ENCODE results near the gene AKAP7.

Gene AKAP7

DNA sequence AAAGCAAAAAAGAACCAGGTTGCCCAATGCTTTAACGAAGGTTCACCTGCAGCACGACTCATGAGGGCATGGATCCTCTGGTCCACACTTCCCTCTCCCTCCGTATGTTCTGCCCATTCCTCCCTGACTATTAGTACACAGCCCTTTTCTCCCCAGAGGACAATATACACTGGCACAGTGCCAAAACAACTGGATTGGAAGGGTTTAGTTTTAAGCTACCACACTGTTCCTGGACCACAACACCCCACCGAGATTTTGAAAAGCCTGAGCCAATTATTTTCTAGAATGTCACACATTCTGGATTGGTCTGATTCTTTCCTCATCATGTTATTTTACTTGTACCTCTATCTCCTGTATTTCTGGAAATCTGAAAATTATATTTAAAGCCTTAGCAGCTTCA is 2.9 kb upstream of the AKAP7 start:
- DNase-seq (ENCODE audit: low read depth in 2 of 2, low spot score in 1 of 2) = no peak

DNA sequence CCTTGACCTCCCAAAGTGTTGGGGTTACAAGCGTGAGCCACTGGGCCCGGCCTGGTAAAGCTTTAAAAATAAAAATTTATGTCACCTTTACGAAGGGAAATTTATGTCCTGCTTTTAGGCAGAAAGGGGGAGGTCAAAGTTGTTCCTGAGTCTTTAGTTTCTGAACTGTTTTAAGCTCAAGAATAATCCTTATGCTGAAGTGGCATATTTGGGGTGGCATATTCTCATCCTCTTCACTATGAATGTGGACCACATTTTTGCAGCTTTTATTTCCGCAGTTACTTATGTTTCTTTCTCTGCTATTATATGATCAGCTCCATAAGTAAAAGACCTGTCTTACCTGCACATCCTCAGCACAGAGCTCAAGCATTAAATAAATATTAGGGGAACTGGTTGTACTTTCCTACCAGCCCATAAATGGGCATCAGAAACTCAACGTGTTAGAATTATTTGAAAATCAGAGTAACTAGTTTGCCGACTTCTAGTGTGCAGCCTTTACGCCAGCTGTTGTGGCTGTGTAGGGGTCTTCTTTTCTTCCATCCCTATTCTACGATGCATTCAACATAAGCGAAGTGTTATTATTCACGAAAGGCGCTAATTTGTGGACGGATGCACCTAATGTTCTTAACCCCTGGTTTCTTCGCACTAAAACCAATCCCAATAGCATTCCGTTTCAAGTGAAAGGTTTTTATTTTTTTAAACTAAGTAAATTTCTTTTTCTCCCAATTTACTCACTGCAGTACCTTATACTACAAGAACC is 867 bp upstream of the AKAP7 start:
- DNase-seq (ENCODE audit: low read depth in 2 of 2, low spot score in 1 of 2) = no peak

DNA sequence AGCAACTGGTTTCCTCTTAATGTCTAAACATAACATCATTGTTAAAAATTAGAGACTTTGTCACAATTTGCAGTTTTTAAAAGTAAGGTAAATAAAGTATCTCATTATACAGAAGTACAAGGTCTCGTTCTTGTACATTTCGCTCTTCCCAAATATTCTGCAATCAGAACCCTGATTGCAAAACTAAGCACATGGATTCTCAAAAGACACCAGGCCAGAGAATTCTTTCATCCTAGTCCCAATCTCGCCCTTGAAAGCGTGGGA is 355 bp upstream of the AKAP7 start:
- DNase-seq (ENCODE audit: low read depth in 2 of 2, low spot score in 1 of 2) = no peak

DNA sequence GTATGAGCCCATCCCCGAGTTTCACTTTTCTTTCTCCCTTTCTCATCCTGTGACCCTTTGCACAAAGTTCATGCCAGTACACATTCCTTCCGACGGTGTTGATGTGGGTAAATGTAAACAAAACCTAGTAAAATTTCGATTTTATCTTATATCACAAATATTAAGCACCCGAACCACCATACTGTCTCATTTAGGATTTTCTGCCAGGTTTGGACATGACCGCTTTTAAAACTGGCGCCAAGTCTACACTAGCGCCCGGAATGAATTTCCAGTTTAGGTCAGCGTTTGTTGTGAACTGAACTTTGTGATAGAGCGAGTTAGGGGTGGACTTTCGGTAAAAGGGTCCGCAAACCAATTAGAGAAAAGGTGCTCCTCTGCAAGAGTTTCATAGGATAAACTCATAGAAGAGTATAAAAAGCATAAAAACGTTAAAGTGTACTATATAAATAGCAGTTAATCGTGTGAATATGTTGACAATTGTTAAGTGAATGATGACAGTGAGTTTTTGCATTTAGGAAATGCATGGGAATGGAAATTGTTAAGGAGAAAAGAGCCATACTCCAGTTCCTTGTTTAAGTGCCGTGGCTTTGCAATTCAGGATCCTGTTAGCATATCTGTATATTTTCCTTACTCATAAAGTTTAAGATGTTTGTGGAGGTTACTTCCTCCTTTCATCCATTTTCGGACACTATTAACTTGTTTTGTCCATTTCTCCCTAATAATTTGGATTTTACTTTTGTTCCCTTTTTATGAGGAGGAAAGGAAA is 937 bp downstream of the AKAP7 start:
- no peak for DNase-seq (ENCODE audit: low read depth in 2 of 2, low spot score in 1 of 2)

DNA sequence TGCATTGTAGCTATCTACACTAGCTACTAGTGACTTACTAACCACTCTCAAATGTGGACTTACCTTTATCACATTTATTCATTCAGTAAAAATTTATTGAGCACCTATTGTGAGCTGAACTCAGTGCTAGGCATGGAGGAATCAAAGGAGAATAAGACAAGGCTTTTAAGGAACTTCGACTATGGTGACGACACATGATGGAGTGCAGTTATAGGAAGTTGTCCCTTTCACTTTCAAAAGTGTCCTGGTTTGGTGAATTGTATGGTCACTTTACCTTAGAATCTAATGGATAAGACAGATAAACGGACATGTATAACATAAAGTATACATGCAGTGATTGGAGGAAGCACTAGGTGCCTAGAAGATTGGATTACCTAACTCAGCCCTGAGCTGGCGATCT is 4.3 kb downstream of the AKAP7 start:
- DNase-seq (ENCODE audit: low read depth in 2 of 2, low spot score in 1 of 2) = no peak

DNA sequence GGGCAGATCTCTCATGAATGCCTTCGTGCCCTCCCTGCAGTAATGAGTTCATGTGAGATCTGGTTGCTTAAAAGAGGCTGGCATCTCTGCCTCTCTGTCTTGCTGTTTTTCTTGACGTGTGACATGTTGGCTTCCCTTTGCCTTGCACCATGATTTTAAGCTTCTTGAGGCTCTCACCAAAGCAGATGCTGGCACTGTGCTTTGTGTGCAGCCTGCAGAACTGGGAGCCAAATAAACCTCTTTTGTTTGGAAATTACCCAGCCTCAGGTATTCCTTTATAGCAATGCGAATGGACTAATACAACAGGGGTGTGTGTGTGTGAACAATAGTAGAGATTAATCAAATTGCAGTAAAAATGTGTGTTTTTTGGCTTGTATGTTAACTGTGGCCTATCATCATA is 8.1 kb downstream of the AKAP7 start:
- no peak for DNase-seq (ENCODE audit: low read depth in 2 of 2, low spot score in 1 of 2)

DNA sequence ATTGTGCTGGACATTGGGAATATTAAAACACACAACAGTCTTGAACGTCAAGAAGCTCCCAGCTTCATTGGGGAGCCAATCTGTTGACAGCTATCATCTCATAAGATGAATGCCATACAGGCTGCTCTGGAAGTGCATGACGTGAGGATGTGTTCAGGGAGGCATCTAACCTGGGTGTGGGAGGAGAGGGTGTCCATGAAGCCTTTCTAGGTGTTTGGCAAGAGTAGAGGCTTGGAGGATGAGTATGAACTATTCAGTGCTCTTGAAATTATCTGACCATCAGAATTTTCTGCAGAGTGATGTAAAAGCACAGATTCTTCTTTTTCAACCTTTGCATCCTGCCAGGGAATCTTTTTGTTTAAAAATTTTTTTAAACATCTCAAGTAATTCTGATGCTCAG is 11.6 kb downstream of the AKAP7 start:
- DNase-seq (ENCODE audit: low read depth in 2 of 2, low spot score in 1 of 2) = no peak

DNA sequence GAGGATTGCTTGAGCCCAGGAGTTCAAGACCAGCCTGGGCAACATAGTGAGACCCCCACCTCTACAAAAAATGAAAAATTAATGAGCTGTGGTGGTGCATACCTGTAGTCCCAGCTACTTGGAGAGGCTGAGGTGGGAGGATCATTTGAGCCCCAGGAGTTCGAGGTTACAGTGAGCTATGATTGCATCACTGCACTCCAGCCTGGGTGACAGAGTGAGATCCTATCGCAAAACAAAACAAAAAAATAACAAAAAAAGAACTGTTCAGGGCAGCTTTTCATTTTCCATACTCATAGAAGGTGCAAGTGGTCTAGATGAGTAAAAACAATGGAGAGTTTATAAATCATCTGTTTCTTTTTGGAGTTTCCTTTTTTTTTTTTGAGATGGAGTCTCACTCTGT is 21.1 kb downstream of the AKAP7 start:
- DNase-seq (ENCODE audit: low read depth in 2 of 2, low spot score in 1 of 2) = no peak

DNA sequence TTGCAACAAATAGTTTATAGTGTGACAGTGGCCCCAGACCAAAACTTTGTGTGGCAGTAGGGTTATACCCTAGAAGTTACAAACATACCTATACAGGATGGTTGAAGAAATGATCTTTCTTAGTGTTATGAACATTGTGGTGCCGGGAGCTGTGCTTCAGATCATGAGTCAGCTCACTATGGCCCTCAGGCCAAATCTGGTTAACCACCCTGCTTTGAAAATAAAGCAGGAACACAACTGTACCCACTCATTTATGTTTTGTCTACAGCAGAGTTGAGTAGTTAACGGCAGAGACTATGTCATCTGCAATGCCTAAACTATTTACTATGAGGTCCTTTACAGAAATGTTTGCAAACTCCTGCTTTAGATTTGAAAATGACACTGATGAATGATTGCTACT is 24.3 kb downstream of the AKAP7 start:
- no peak for DNase-seq (ENCODE audit: low read depth in 2 of 2, low spot score in 1 of 2)

DNA sequence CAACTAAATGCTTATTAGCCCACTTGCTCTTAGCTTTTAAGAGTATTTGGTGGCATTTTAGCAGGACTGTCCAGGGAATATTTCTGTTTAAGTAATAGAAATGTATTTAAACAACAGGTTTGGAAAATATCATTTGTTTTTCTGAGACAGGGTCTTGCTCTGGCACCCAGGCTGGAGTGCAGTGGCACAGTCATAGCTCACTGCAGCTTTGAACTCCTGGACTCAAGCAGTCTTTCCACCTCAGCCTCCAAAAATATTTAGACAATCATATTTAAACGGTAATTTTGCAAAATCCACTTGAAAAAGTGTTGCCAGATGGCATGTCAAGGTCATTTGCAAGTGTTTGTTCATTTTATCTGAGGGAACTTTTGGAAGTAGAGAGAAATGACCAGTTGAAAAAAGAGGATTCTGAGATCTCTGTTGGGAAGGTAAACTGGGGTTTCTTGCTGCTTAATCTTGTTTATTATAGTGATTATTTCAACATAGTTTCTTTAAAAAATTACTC is 25.0 kb downstream of the AKAP7 start:
- DNase-seq (ENCODE audit: low read depth in 2 of 2, low spot score in 1 of 2) = no peak

DNA sequence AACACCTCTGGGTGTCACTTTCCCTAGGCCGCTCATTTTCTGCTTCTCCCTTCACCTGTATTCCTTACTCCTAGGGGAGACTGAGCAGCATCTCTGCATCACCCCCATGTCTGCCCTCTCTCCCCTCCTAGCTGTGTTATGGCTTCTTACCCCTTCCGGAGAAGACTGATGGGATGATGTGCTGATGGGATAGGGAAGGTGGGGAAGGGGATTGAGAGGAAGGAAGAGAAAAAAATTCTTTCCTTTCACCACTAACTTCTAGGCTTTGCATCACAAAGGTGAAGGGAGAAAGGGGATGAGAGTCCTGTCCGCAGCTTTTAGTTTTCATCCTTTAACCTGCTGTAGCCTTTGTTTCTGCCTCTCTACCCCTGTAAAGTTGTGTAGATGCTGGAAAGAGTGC is 26.7 kb downstream of the AKAP7 start:
- no peak for DNase-seq (ENCODE audit: low read depth in 2 of 2, low spot score in 1 of 2)

DNA sequence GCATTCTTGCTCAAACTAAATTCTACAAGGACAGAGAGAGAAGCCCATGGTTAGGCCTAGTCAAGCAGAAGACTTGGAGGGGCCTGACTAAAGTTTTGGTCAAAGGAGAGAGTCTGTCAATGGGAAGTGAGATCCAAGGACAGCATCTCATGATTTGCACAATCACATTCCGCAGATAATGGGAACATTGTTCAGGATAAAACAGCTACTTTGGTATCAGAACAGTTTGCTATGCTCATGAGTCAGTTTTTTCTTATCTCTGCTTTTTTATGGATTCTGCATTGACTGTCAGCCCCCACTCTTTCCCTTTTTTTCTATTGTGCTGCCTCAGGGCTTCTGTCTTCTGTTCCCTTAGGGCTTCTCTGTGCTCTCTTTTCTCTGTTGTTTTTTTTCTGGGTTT is 28.6 kb downstream of the AKAP7 start:
- no peak for DNase-seq (ENCODE audit: low read depth in 2 of 2, low spot score in 1 of 2)

DNA sequence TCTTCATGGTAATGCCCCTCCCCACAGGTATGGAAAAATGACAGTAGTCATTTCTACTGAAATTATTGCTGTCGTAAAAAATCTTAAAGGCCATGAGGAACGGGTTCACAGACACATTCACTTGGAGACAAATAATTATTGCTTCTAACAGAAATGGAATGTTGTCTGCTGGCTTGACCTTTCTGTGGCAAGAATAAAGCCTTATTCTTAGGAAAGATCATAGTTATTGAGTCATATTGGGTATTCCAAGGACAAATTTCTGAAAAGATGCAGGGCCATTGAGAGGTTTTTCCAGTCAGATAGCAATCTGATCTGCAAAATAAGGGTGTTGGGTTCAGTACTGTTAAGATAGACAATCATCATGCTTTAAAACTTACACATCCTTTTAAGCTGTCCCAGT is 29.2 kb downstream of the AKAP7 start:
- DNase-seq (ENCODE audit: low read depth in 2 of 2, low spot score in 1 of 2) = no peak

DNA sequence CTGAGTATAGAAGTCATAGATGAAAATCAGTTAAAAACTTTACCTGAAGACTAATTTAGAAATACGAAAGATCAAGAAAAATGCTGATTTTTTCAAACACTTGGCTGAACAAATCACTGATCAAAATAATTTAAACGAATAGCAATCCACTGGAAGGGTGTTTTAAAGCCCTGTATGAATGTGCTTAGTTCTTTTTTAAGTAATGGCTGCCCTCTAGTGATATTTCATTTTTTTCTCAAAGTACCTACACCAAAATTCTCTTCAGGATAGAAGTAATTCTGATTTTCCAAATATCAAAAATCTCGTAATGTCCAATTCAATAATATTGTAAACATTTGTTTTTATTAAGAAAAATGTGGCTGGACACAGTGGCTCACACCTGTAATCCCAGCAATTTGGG is 32.5 kb downstream of the AKAP7 start:
- no peak for DNase-seq (ENCODE audit: low read depth in 2 of 2, low spot score in 1 of 2)

DNA sequence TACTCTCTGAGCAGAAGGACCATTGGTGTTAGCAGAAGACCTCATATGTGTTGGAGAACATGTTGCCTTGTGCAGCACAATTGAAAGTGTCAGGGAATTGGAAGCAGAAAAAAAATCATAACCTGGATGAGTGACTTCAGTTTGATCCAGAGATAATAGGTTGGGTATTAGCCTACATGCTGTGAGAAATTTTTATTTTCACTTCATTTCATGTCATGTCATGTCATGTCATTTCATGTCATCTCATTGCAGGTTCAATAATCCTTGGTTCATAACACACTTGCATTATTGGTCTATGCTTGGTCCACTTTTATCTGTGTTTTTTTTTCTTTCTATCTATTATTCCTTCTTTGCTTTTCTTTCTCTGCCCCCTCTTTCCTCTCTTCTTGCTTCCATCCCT is 34.3 kb downstream of the AKAP7 start:
- DNase-seq (ENCODE audit: low read depth in 2 of 2, low spot score in 1 of 2) = no peak

DNA sequence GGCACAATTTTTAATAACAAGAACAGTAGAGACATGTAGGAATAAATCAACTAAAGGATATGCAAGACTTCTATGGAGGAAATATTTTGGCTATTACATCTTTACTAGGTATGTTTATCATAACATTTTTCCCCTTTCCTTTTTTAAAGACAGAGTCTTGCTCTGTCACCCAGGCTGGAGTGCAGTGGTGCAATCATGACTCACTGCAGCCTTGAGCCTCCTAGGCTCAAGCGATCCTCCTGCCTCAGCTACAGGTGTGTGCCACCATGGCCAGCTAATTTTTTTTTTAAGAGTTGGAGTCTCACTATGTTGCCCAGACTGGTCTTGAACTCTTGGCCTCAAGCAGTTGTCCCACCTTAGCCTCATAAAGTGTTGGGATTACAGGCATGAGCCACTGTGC is 37.0 kb downstream of the AKAP7 start:
- no peak for DNase-seq (ENCODE audit: low read depth in 2 of 2, low spot score in 1 of 2)

DNA sequence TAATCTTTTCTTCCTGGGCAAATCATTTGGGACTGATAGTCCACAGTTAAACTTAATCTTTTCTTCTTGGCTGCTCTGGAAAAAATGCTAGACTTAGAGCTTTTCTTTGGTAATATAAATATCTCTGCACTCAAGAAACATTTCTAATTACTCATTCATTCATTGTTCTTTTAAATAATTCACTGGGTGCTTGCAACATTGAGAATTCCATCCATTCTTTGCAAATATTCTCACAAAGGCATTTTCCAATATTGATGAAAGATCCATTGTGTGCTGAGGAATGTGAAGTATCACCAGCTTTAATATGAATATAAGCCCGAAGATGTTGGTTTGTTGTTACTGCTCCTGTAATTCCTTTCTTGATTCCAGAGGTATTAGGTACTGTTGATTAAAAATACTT is 38.4 kb downstream of the AKAP7 start:
- no peak for DNase-seq (ENCODE audit: low read depth in 2 of 2, low spot score in 1 of 2)

DNA sequence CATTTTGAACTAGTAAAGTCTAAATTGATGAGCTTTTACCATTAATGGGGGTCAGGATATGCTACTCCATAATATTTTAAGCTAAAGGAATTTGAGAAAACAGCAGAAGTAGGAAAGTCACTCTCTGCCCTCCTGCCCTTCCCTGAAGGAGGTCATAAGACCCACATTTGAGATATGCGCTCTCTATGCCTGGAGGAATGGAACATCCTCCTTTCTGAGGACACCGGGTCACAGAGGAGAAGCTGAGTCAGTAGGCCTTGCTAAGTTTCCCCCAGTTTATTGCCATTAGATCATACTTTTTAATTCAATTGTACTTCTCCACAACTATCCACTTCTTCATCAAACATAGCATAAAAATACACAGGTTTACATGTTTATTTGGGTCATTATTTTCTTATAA is 40.3 kb downstream of the AKAP7 start:
- DNase-seq (ENCODE audit: low read depth in 2 of 2, low spot score in 1 of 2) = no peak

DNA sequence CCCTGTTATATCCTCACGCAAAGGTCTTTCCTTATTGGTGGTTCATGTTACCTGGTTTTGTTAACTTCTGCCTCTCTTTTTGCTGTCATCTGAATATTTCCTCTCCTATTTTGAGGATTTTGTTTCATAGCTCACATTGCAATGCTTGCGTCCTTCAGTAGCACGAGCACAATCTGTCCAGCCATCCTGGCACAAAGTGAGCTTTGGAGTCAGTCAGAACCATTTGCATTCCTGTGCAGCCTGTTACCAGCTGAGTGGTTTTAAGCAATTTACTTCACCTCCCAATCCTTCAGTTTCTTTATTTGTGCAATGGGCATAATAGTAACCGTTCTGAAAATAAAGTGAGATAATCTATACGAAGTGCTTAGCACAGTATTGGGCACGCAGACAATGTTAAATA is 42.7 kb downstream of the AKAP7 start:
- DNase-seq (ENCODE audit: low read depth in 2 of 2, low spot score in 1 of 2) = no peak

DNA sequence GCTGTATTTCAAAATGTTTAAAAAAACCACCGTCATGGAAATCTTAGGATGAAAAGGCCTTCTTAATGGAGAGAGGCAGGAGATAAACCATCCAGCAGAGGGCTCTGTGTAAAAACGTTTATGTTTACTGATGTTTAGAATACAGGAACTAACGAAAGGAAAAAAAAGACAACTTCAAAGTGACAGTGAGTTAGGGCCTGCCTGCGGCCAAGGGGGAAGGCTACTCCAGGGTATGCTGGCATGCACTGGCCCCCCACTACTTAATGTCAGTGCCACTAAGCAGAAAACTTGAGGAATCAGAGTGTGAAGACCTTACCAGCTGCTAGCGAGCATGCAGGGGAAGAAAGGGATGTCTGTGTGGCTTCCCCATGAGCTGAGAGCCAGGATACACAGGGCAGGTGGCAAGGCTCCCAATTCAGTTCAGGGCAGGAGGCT is 47.7 kb downstream of the AKAP7 start:
- DNase-seq (ENCODE audit: low read depth in 2 of 2, low spot score in 1 of 2) = no peak

DNA sequence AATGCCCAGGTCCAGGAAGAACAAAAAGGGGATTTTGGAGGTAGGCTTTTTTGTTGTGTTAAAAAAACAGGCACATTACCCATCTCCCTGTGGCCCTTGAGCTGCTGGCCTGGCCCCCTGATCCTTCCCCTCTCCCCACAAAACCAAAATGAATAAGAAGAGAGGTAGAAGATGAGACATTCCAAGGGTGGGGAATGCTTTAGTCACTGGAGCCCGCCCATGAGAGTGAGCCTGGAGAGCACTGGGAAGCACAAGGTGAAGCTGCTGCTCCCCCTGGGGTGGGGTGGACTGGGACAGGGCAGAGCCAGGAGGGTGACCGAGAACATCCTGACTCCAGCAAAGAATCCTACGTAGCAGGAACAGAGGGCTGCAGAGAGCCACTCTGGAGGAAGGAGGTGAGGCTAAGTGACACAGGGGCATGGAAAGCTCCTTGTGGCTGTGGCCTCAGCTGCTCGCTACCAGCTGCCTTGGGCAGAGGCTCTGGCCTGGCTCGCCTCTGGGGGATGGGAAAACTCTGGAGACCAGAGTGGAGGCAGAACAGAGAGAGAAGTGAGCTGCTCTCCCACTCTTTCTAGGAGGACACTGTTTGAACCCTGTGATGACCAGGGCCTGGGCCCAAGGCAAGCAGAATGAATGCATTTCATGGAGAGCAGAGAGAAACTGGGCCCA is 48.3 kb downstream of the AKAP7 start:
- no peak for DNase-seq (ENCODE audit: low read depth in 2 of 2, low spot score in 1 of 2)

DNA sequence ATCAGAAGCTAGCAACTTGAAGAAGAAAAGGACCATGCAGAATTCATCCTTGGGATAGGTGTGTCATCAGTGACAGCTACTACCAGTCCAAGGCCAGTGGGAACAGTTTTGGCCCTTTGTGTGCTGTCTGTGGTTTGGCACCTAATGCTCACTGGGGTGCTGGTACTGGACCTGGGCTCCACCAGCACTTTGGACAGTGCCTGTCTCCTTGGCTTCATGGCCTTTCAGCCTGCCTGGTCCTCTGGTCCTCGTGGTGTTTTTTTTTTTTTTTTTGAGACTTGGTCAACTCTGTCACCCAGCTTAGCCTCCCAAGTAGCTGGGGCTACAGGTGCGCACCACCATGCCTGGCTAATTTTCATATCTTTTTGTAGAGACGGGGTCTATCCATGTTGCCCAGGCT is 56.3 kb downstream of the AKAP7 start:
- no peak for DNase-seq (ENCODE audit: low read depth in 2 of 2, low spot score in 1 of 2)
